HFF-Myc (cell line): ENCODE results near the gene NELFCD.

Source experiments
- DNase-seq: peaks from one replicate; pipeline ENCODE4 v3.0.0-alpha.2; 2011; ENCODE audit warnings: low read depth; ENCODE audit errors: extremely low read depth
- H3K4me3 ChIP-seq: replicated peaks from 2 replicates; pipeline ENCODE4 v1.5.1; 2011; ENCODE audit warnings: low read depth, mild to moderate bottlenecking, control low read depth, low read length
- TF ChIP-seq, protein P1 (sequence below): IDR thresholded peaks from 2 replicates; pipeline ENCODE4 v1.5.1; 2012; ENCODE audit warnings: mild to moderate bottlenecking, low read depth, low read length, control low read depth; ENCODE audit errors: missing control alignments

Gene NELFCD

DNA sequence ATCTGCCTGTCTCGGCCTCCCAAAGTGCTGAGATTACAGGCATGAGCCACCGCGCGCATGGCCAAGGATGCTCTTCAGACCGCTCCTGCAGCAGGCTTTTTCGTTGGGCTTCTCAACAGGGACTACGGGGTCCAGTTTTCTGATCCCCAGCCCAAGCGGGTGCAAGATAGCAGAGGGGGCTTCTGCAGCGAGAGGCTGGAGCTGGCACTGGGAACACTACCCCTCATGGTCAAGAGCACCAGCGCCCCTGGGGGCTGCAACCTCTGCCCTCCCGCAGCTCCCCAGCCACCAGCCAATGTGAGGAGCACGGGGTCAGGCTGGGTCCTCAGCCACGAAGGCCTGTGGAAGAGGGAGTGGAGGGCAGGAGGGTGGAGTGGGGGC lies 20.0 kb downstream of the NELFCD start:
- no peak overlapping the region for H3K4me3 ChIP-seq
- TF ChIP-seq, protein P1, sequence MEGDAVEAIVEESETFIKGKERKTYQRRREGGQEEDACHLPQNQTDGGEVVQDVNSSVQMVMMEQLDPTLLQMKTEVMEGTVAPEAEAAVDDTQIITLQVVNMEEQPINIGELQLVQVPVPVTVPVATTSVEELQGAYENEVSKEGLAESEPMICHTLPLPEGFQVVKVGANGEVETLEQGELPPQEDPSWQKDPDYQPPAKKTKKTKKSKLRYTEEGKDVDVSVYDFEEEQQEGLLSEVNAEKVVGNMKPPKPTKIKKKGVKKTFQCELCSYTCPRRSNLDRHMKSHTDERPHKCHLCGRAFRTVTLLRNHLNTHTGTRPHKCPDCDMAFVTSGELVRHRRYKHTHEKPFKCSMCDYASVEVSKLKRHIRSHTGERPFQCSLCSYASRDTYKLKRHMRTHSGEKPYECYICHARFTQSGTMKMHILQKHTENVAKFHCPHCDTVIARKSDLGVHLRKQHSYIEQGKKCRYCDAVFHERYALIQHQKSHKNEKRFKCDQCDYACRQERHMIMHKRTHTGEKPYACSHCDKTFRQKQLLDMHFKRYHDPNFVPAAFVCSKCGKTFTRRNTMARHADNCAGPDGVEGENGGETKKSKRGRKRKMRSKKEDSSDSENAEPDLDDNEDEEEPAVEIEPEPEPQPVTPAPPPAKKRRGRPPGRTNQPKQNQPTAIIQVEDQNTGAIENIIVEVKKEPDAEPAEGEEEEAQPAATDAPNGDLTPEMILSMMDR, result no peak
- DNase-seq, result no peak

GRCh38 chr20:59001449-59002171 lies 20.6 kb downstream of the NELFCD start:
- no peak for DNase-seq
- TF ChIP-seq, protein P1, result no peak
- no peak overlapping the region for H3K4me3 ChIP-seq

DNA sequence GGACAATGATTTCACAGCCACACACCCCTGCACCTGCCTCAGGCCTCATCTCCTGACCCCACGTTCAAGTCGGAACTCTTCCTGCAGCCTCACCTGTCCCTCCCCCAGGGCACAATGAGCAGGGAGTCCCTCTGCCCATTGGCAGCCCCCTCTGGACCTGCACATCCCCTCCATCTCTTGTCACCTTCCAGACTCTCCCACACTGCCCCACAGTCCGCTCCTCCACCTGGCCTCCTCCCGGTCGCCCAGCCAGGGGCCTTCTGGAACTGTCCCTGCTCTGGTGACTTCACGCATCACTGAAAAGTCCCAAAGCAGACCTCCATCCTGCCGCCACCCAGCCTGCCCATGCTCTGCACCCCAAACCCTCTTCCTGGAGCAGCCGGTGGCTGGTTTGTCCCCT lies 21.3 kb downstream of the NELFCD start:
- no peak for DNase-seq
- TF ChIP-seq, protein P1, result no peak
- no peak overlapping the region for H3K4me3 ChIP-seq

DNA sequence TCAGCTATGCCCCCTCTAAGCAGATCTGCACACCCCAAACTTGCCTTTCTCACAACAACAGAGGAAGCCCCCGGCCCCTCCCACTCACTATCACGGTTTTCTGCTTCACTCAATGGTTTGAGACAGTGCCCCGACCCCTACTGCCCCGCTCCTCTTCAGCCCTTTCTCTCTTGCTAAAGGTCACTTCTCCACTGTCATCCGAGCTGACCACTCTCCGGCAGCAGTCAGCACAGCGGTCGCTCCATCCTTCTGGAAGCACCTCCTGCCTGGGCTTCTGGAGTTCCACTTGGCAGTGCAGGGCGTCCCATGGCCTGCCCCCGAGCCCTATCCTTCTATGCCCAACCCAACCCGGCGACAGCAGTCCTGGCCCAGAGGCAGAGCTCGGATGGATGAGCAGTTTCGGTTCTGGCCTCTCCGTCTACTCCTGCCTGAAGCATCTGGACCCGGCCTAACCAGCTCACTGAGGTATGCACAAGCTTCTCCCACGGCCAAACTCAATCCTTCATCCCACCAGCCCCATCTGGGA lies 21.9 kb downstream of the NELFCD start:
- TF ChIP-seq, protein P1, result no peak
- H3K4me3 ChIP-seq, result no peak overlapping the region
- DNase-seq, result no peak

DNA sequence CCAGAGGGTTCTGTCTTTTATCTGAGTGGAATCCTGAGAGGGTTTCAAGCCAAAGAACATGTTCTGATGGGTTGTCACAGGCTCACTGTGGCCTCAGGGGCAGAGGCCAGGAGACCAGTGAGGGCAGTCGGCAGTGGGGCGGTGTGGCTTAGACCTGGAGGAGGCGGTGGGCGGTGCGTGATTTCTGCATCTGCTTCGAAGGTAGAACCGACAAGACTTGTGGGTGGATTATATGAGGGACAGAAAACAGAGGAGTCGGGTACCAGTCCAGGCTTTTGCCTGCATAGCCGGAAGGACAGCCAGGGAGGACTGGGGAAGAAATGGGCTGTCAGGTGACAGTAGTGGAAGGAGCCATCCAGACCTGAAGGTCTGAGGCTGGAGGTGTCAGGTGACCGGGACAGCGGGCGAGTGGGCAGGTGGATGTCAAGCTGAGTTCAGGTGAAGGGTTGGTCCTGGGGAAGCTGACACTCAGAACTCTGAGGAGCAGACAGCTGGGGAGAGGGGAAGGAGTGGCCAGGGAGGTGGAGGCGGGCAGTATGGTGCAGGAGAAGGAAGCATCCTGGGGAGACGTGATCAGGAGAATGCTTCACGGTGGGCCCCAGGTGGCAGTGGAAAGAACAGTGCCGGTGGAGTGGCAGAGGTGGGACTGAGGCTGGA lies 22.9 kb downstream of the NELFCD start:
- TF ChIP-seq, protein P1, result no peak
- no peak for DNase-seq
- no peak overlapping the region for H3K4me3 ChIP-seq

DNA sequence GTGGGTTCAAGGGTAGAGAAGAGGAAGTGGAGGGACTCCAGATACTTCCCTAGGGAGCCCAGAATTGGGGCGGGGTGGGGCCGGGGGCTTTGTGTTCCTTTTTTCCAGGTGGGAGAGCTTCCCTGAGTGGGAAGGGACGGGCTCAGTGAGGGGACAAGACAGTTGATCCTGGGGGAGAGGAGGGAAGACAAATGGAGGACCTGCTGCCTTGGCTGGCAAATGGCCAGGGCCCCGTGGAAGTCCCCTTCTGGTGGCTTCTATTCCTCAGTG lies 23.4 kb downstream of the NELFCD start:
- TF ChIP-seq, protein P1, result no peak
- no peak for DNase-seq
- no peak overlapping the region for H3K4me3 ChIP-seq
